HepG2 (cell line): ENCODE measurements around the gene CPT1B.

ENCODE experiments used
- CSRNP2 ChIP-seq: sonication (generic); formaldehyde crosslinking; conservative IDR thresholded peaks from 2 replicates; pipeline ENCODE4 v1.8.0; 2022; ENCODE audit warnings: low read depth, missing genetic modification reagents
- CTCF ChIP-seq: sonication (generic); formaldehyde crosslinking; IDR thresholded peaks from 2 replicates; pipeline ENCODE4 v1.5.0; 2020; ENCODE audit warnings: mild to moderate bottlenecking, missing genetic modification reagents, moderate library complexity
- EZH2 ChIP-seq: conservative IDR thresholded peaks from 2 replicates; pipeline ENCODE4 v1.6.1; 2012; ENCODE audit warnings: mild to moderate bottlenecking, low read depth, low read length, moderate library complexity
- ISL2 ChIP-seq: sonication (generic); formaldehyde crosslinking; IDR thresholded peaks from 2 replicates; pipeline ENCODE4 v1.5.0; 2020; ENCODE audit warnings: missing genetic modification reagents
- MAFF ChIP-seq: IDR thresholded peaks from 2 replicates; pipeline ENCODE4 v1.6.1; 2011; ENCODE audit warnings: low read depth, low read length, improper control_type of control experiment
- MEIS1 ChIP-seq: sonication (generic); formaldehyde crosslinking; IDR thresholded peaks from 2 replicates; pipeline ENCODE4 v1.9.0; 2021; ENCODE audit warnings: mild to moderate bottlenecking, missing genetic modification reagents, moderate library complexity, borderline replicate concordance
- POLR2A ChIP-seq, 2 experiments: IDR thresholded peaks; 2 replicates each; pipeline ENCODE4 v1.6.1; 2011; ENCODE audit warnings: low read depth in 2 of 2, low read length in 2 of 2, mild to moderate bottlenecking in 1 of 2, moderate library complexity in 1 of 2; ENCODE audit not compliant: insufficient read depth in 1 of 2
- POLR2AphosphoS5 ChIP-seq: IDR thresholded peaks from 2 replicates; pipeline ENCODE4 v1.6.1; 2012; ENCODE audit warnings: low read depth, low read length
- SNRNP70 ChIP-seq: fragments of 200-400 bp; formaldehyde crosslinking; IDR thresholded peaks from 2 replicates; pipeline ENCODE4 v1.6.1; 2017; ENCODE audit warnings: mild to moderate bottlenecking, low read depth, low read length, moderate library complexity
- TCF7 ChIP-seq: sonication (generic); IDR thresholded peaks from 2 replicates; pipeline ENCODE4 v1.6.1; 2016; ENCODE audit warnings: antibody characterized with exemption, low read depth
- TFDP1 ChIP-seq: IDR thresholded peaks from 2 replicates; pipeline ENCODE4 v1.6.1; 2016; ENCODE audit warnings: missing compliant biosample characterization, missing genetic modification reagents, borderline replicate concordance
- ZBTB33 ChIP-seq: sonication (generic); formaldehyde crosslinking; IDR thresholded peaks from 2 replicates; pipeline ENCODE4 v1.4.0; 2020; ENCODE audit warnings: missing genetic modification reagents
- ZKSCAN5 ChIP-seq: sonication (generic); formaldehyde crosslinking; IDR thresholded peaks from 2 replicates; pipeline ENCODE4 v1.5.1; 2020; ENCODE audit warnings: mild to moderate bottlenecking, missing genetic modification reagents
- ZNF691 ChIP-seq: sonication (generic); formaldehyde crosslinking; IDR thresholded peaks from 2 replicates; pipeline ENCODE4 v1.4.0; 2020; ENCODE audit warnings: missing genetic modification reagents, low read depth, mild to moderate bottlenecking, borderline replicate concordance

GRCh38 chr22:50576070-50576469, 2.2 kb downstream of the CPT1B start:
- TF ChIP-seq CTCF (CRISPR knock-in tag) (peak; percentile 81), SNRNP70 (no peak), ZBTB33 (CRISPR knock-in tag) (0 out of 2 replicates have a peak, but pooled peaks have one; percentile 14), ZNF691 (CRISPR knock-in tag) (no peak), CSRNP2 (CRISPR knock-in tag) (no peak), POLR2A (IDR thresholded peaks at IDR 0.05; ENCODE audit: insufficient read depth in 1 of 2, low read depth in 2 of 2, low read length in 2 of 2) (no peak), EZH2 (no peak), TFDP1 (CRISPR knock-in tag) (no peak), ZKSCAN5 (CRISPR knock-in tag) (no peak), ISL2 (CRISPR knock-in tag) (no peak), MAFF (no peak), MEIS1 (CRISPR knock-in tag) (no peak), TCF7 (no peak), POLR2AphosphoS5 (no peak)
